Cardiac fibroblast (primary cell): ENCODE results near the gene TMTC2.

Experiments used
- DNase-seq, 2 donors: peaks; one replicate each; pipeline versions ENCODE4 v3.0.0 to v3.0.0-alpha.2; 2010; ENCODE audit warnings: low read depth in 2 of 2
- H3K4me3 ChIP-seq, 2 donors: replicated peaks in 1 of 2; 1 replicate in 1 of 2; 2 replicates in 1 of 2; pipeline ENCODE4 v1.5.1; 2011; ENCODE audit warnings: low read depth in 2 of 2, low read length in 2 of 2, mild to moderate bottlenecking in 2 of 2, moderate library complexity in 1 of 2
- TF ChIP-seq, protein P1 (sequence below): IDR thresholded peaks from one replicate; pipeline ENCODE4 v1.5.1; 2011; ENCODE audit warnings: low read depth, mild to moderate bottlenecking, low read length, inconsistent platforms

TMTC2 gene

DNA sequence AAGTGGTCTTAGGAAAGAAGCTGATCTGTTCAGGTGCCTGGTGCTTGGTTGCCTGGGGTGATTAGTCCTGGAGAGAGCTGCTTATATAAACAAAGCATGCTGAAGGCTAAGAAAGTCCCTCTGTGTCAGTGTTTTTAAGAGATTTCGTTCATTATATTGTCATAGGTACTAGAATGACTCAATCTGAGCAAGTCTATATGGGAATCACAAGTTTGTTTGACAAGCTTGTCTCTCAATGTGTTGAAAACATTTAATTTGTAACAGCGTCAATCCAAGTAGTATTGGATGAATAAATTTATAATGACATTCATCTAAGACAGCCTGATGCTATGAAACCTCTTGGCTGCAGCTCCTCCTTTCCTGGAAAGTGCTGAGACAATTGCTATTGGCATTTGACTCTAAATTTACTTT lies 256.3 kb downstream of the TMTC2 start:
- TF ChIP-seq, protein P1, sequence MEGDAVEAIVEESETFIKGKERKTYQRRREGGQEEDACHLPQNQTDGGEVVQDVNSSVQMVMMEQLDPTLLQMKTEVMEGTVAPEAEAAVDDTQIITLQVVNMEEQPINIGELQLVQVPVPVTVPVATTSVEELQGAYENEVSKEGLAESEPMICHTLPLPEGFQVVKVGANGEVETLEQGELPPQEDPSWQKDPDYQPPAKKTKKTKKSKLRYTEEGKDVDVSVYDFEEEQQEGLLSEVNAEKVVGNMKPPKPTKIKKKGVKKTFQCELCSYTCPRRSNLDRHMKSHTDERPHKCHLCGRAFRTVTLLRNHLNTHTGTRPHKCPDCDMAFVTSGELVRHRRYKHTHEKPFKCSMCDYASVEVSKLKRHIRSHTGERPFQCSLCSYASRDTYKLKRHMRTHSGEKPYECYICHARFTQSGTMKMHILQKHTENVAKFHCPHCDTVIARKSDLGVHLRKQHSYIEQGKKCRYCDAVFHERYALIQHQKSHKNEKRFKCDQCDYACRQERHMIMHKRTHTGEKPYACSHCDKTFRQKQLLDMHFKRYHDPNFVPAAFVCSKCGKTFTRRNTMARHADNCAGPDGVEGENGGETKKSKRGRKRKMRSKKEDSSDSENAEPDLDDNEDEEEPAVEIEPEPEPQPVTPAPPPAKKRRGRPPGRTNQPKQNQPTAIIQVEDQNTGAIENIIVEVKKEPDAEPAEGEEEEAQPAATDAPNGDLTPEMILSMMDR, result no peak
- DNase-seq, result peak in 1 of 2 donors; percentile 4
- no peak overlapping the region for H3K4me3 ChIP-seq

DNA sequence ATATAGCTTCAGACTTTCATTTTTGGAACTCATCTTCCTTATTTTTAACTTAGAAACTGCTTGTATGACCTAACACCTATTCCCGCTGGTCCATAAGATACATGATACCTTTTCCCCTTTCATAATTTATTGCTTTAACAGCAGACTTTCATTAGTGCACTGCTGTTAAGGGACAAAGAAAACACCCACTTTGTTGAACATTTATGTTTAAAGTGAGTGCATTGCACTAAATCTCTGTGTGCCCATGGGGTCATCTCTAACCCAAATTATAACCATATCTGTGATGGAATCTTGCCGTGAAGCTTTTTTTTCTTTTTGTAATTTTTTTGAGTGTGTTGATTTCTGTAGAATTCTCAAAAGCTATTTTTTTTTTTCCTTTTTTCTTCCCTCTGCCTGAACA lies 261.8 kb downstream of the TMTC2 start:
- TF ChIP-seq, protein P1, result no peak
- DNase-seq, result no peak
- H3K4me3 ChIP-seq, result no peak overlapping the region

DNA sequence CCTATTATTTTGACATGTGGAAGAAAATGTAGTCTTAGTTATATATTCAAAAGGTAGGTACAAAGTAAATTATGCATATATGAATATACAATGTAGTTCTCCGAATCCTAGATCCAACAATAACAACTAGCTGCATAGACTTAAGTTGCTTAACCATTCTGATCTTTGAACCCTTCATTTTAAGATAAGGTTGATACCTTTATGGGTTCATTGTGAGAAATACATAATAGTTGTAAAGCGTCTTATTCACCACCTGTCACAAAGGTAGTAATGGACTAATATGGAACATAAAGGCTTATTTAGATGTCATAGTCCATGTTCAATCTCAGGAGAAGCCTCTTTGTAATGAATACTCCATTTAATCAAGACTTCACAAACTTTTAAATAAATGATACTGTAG lies 263.6 kb downstream of the TMTC2 start:
- TF ChIP-seq, protein P1, result no peak
- no peak for DNase-seq
- no peak overlapping the region for H3K4me3 ChIP-seq

DNA sequence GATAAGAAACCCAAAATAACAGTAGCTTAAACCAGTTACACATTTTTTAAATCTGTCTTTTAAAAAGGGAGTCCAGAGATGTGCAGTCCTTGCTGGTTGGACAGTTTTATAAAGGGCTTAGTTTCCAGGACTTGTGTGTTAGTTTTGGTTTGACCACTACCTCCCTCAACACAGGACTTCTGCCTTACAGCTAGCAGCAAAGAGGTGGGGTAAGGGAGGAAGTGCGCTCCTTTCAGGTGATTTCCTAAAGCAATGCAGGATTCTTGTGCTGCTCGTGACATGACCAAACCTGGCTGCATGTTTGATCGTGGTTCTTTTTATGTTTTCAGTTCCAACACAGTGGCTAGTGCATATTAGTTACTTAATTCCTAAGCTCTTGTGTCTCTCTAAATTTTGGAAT lies 266.2 kb downstream of the TMTC2 start:
- no peak for DNase-seq
- no peak overlapping the region for H3K4me3 ChIP-seq
- TF ChIP-seq, protein P1, result no peak

DNA sequence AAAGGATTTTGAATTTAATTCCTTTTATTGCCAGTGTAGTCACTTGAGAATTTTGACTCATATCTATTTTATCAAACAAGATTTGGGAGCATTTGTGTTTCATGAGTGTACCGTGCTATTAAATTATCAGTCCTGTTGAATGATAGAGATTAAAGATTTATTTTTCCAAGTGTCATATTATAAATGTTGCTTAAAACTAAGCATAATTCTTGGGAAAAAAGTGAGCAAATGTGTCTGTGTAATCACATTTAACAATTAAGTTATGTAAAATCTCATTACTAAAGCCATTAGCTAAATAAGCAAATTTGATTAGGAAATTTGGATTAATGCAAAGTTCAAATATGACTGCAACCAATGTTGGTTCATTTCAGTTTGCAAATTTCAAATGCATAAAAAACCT lies 266.7 kb downstream of the TMTC2 start:
- TF ChIP-seq, protein P1, result no peak

DNA sequence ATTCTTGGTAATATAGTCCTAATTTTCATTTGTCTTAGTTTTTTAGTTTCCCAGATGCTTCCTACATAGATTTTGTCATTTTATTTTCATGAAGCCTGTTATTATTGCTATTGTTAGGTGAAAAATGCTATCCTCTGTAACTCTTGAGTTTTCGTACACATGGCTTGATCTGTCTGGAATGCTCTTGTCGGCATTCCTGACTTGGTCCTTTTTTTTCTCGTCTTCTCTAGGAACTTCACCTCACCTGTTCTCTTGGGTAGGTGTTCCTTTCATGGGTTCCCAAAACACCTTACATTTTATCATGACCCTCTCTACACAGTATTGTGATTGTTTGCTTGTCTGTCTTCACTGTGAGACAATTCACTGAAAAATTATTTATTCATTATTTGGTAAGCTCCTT lies 267.4 kb downstream of the TMTC2 start:
- no peak for DNase-seq
- H3K4me3 ChIP-seq, result no peak overlapping the region
- TF ChIP-seq, protein P1, result no peak

More for the DNA sequence above, 266.7 kb downstream of the TMTC2 start:
- H3K4me3 ChIP-seq, result no peak overlapping the region
- no peak for DNase-seq

DNA sequence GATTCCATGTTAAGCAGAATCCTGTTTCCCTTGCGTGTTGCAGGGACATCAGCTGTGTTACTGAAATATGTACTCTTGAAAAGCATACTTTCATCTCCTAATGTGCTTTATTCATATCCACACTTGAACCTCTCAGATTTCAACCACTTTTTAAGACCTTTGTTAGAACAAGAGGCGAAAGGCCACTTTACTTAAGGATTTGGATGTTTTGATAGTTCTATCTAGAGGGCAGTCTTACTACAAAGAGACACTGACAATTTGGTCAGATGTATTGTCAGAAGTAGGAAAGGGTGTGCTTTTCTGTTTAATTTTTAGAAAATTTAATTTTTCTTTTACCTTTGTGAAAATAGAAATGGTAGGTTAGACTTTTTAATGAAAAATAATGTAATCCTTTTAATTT lies 267.9 kb downstream of the TMTC2 start:
- no peak for DNase-seq
- TF ChIP-seq, protein P1, result no peak
- H3K4me3 ChIP-seq, result no peak overlapping the region
